ENCODE measurements around the gene DUSP10. TPM values are rescaled to one million over a fixed set of nuclear protein-coding genes. Genes with fewer than 3 reads are reported as not detected.

DUSP10 gene
- total RNA-seq, 1 donor from 2014 or later: 3.2 TPM

DNA sequence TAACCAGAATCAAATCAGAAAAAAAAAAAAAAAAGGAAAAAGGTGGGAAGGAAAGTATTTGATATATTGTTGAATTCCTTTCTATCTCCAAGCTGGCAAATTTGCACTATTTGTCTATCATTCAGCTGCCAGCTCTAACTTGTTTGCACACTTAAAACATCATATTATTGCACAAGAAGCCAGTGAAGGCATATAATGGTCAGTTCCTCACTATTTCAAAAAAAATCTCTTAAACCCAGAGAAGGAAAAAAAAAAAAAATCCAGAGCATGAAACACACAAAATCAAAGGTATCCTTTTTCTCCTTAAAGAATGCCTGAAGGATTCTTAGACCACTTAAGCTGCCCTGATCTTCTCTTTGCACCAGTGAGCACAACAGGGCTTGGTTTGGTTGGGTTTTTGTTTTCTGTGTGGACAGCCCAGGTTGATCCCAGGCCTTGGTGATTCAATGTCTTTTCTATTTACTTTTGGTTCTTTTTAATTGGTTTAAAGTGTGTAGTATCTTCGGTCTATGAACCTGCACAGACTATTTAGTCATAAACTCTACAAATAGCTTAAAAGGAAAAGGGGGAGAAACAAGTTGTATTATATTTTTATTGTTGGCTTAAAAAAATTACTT, 40.2 kb downstream of the DUSP10 start:
- no peak overlapping the region for H3K27ac Mint-ChIP-seq (ENCODE audit: unreplicated experiment)
- peaks cover 2% of the 10 kb centered on the region for H3K4me1 Mint-ChIP-seq (ENCODE audit: unreplicated experiment)
- DNase-seq (ENCODE audit: extremely low spot score, unreplicated experiment): no peak
- no peaks in the 10 kb centered on the region for H3K9me3 Mint-ChIP-seq (ENCODE audit: unreplicated experiment)
- peaks cover 13% of the 10 kb centered on the region for H3K36me3 Mint-ChIP-seq (ENCODE audit: unreplicated experiment)
- H3K4me3 Mint-ChIP-seq (ENCODE audit: unreplicated experiment): no peak overlapping the region
- TF ChIP-seq, protein P1, sequence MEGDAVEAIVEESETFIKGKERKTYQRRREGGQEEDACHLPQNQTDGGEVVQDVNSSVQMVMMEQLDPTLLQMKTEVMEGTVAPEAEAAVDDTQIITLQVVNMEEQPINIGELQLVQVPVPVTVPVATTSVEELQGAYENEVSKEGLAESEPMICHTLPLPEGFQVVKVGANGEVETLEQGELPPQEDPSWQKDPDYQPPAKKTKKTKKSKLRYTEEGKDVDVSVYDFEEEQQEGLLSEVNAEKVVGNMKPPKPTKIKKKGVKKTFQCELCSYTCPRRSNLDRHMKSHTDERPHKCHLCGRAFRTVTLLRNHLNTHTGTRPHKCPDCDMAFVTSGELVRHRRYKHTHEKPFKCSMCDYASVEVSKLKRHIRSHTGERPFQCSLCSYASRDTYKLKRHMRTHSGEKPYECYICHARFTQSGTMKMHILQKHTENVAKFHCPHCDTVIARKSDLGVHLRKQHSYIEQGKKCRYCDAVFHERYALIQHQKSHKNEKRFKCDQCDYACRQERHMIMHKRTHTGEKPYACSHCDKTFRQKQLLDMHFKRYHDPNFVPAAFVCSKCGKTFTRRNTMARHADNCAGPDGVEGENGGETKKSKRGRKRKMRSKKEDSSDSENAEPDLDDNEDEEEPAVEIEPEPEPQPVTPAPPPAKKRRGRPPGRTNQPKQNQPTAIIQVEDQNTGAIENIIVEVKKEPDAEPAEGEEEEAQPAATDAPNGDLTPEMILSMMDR (IDR thresholded peaks at IDR 0.05): no peak
- no peaks in the 10 kb centered on the region for H3K27me3 Mint-ChIP-seq (ENCODE audit: unreplicated experiment)

DNA sequence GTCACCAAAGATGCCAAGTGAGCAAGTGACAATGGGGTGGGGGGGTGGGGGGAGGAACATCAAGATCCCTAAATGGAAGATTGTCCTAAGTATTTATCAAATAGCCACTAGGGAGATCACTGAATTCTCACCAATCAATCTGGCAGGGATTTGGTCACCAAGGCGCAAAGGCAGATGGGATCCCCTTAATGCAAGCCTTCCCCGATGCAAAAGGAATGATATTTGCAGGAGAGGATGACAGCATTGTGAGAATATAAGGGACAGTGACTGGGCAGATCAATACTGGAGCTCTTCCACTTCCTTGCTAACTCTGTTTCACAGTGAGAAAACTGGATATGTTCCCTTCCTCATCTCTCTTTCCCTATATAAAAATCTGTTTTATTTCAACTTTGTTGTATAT, 40.9 kb downstream of the DUSP10 start:
- no peak overlapping the region for H3K4me3 Mint-ChIP-seq (ENCODE audit: unreplicated experiment)
- peaks cover 2% of the 10 kb centered on the region for H3K4me1 Mint-ChIP-seq (ENCODE audit: unreplicated experiment)
- H3K27ac Mint-ChIP-seq (ENCODE audit: unreplicated experiment): no peak overlapping the region
- no peaks in the 10 kb centered on the region for H3K9me3 Mint-ChIP-seq (ENCODE audit: unreplicated experiment)
- peaks cover 13% of the 10 kb centered on the region for H3K36me3 Mint-ChIP-seq (ENCODE audit: unreplicated experiment)
- TF ChIP-seq, protein P1 (IDR thresholded peaks at IDR 0.05): no peak
- no peak for DNase-seq (ENCODE audit: extremely low spot score, unreplicated experiment)
- no peaks in the 10 kb centered on the region for H3K27me3 Mint-ChIP-seq (ENCODE audit: unreplicated experiment)

DNA sequence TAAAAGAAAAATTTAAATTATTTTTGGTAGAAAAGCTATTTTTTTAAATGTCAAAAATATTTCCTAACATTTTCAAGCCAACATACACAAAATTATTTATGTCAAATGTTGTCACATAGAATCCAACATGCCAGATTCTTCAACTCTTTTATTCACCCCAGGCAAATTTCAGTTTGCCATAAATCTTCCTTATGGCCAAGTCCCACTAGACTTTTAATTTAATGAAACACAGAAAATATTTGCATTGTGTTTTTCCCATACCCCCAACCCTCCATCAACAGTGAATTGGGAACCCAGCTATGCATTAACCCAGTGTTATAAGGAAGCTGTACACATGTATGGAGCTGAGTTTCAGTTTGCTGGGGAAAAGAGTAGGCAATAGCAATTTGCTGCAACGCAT, 41.4 kb downstream of the DUSP10 start:
- peaks cover 13% of the 10 kb centered on the region for H3K36me3 Mint-ChIP-seq (ENCODE audit: unreplicated experiment)
- no peaks in the 10 kb centered on the region for H3K9me3 Mint-ChIP-seq (ENCODE audit: unreplicated experiment)
- peaks cover 2% of the 10 kb centered on the region for H3K4me1 Mint-ChIP-seq (ENCODE audit: unreplicated experiment)
- DNase-seq (ENCODE audit: extremely low spot score, unreplicated experiment): no peak
- TF ChIP-seq, protein P1 (IDR thresholded peaks at IDR 0.05): no peak
- H3K27ac Mint-ChIP-seq (ENCODE audit: unreplicated experiment): no peak overlapping the region
- no peak overlapping the region for H3K4me3 Mint-ChIP-seq (ENCODE audit: unreplicated experiment)
- no peaks in the 10 kb centered on the region for H3K27me3 Mint-ChIP-seq (ENCODE audit: unreplicated experiment)

DNA sequence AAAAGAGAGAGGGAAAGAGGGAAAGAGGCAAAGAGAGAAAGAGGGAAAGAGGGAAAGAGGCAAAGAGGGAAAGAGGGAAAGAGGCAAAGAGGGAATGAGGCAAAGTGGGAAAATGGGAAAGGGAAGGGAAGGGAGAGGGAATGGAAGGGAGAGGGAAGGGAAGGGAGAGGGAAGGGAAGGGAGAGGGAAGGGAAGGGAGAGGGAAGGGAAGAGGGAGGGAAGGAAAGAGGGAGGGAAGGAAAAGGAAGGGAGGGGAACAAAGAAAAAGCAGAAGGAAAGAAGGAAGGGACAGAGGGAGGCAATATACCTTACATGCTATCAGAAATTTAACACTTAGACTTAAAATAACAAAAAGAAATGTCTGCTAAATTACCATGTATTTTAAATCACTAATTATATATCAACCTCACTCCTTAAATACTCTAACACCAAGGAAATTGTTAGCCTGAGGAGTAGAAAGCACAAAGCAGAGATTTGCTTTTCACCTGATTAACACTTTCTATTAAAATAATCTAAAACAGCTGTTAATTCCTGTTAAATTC, 41.8 kb downstream of the DUSP10 start:
- peak overlapping the region; percentile 27 for H3K27ac Mint-ChIP-seq (ENCODE audit: unreplicated experiment)
- TF ChIP-seq, protein P1 (IDR thresholded peaks at IDR 0.05): no peak
- no peak overlapping the region for H3K4me3 Mint-ChIP-seq (ENCODE audit: unreplicated experiment)
- no peaks in the 10 kb centered on the region for H3K27me3 Mint-ChIP-seq (ENCODE audit: unreplicated experiment)
- H3K36me3 Mint-ChIP-seq (ENCODE audit: unreplicated experiment): peaks cover 11% of the 10 kb centered on the region
- no peaks in the 10 kb centered on the region for H3K9me3 Mint-ChIP-seq (ENCODE audit: unreplicated experiment)
- peaks cover 2% of the 10 kb centered on the region for H3K4me1 Mint-ChIP-seq (ENCODE audit: unreplicated experiment)
- no peak for DNase-seq (ENCODE audit: extremely low spot score, unreplicated experiment)

DNA sequence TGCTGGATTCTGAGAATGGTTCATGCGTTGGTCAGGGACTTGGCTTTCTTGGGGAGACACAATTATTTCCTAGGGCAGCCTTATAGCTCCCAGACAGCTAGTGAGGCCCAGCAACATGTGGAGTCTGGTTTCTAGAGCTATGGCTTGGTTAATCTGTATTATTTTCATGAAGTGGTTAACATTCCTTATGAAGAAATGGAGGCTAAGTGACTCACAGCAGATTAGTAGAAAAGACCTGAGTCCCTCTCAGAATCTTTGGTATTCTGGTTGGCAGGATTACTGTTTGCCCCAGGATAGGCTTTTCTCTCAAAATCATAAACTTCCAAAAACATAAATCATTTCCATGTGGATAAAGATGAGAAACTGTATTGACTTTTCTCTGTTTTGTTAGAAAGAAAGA, 42.3 kb downstream of the DUSP10 start:
- H3K4me1 Mint-ChIP-seq (ENCODE audit: unreplicated experiment): peaks cover 2% of the 10 kb centered on the region
- H3K9me3 Mint-ChIP-seq (ENCODE audit: unreplicated experiment): no peaks in the 10 kb centered on the region
- peaks cover 11% of the 10 kb centered on the region for H3K36me3 Mint-ChIP-seq (ENCODE audit: unreplicated experiment)
- TF ChIP-seq, protein P1 (IDR thresholded peaks at IDR 0.05): no peak
- H3K4me3 Mint-ChIP-seq (ENCODE audit: unreplicated experiment): no peak overlapping the region
- peak overlapping the region; percentile 27 for H3K27ac Mint-ChIP-seq (ENCODE audit: unreplicated experiment)
- no peak for DNase-seq (ENCODE audit: extremely low spot score, unreplicated experiment)
- no peaks in the 10 kb centered on the region for H3K27me3 Mint-ChIP-seq (ENCODE audit: unreplicated experiment)

All from osteocyte (in vitro differentiated cells).